Hippocampal formation (tissue), 2 donors: ENCODE measurements around the gene ERMARD.

Experiments used
- DNase-seq, 2 donors: peaks; one replicate each; lab custom pipeline; 2025; lab: John Stamatoyannopoulos, UW

Gene ERMARD

GRCh38 chr6:169751242-169752073 lies at the start of gene ERMARD, which contains the start of gene DYNLT2:
ERMARD (plus strand) TSS chr6:169751622; CDS start chr6:169751658, 36 bp downstream.
DYNLT2 (minus strand) TSS chr6:169751572; CDS start chr6:169751458, 114 bp downstream.
- DNase-seq: peak; percentile 82 to 92

DNA sequence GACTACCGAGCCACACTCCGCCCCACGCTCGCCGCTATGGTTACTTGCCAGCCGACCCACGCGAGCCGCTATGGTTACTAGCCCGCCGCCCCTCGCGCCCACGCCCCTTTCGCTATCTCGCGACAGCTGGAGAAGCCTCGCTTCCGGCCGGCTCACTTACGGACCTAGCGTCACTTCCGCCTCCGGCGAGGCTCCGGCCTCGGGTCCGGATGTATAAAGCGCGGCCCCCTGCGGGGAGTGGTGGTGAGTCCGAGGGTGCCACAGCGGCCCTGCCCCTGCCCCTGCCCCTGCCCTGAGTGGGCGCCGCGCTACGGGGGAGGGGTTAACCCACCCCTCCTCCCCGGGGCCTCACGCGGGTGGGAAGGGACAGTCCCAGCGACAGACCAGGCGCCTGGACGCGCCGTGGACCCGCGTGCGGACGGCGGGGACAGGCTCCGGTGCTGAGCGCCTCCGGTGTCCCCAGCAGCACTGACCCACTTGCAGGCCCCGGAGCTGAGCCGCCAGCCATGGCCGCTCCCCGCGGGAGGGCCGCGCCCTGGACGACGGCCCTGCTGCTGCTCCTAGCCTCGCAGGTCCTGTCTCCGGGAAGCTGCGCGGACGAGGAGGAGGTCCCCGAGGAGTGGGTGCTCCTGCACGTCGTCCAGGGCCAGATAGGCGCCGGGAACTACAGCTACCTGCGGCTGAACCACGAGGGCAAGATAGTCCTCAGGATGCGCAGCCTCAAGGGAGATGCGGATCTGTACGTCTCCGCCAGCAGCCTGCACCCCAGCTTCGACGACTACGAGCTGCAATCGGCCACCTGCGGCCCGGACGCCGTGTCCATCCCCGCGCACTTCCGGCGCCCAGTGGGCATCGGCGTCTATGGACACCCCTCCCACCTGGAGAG lies 49.2 kb upstream of the ERMARD start, which contains the start of the genes C6orf120 and WDR27:
TSS of gene C6orf120 (plus strand) at position 173 of the 886 bp plus-strand sequence. CDS start at position 507, 334 bp downstream.
TSS of gene WDR27 (minus strand) at position 76 of the 886 bp plus-strand sequence. CDS start 13,024 bp downstream, outside the sequence.
- DNase-seq: peak; percentile 80 to 87

- no peak for DNase-seq
Observed at GRCh38 chr6:169702840-169703246, 48.6 kb upstream of the ERMARD start.

GRCh38 chr6:169707772-169708171 lies 43.6 kb upstream of the ERMARD start:
- DNase-seq: no peak

DNA sequence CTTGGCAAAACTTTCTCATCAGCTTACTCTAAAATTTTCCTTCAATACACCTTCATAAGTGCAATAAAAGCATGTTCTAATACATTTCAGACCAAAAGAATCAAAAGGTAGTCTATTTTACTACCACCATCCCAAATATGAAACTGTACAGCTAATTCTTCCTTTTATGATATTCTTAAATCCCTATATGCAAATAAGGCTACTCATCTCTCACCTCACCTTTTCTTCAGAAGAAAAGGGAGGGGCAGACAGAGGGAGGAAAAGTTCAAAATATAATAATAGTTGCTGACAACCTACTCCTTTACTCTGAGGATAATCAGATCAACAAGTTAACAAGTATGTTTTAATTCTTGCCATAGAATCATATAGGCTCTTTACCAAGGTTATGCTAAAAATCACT lies 42.1 kb upstream of the ERMARD start:
- no peak for DNase-seq

DNA sequence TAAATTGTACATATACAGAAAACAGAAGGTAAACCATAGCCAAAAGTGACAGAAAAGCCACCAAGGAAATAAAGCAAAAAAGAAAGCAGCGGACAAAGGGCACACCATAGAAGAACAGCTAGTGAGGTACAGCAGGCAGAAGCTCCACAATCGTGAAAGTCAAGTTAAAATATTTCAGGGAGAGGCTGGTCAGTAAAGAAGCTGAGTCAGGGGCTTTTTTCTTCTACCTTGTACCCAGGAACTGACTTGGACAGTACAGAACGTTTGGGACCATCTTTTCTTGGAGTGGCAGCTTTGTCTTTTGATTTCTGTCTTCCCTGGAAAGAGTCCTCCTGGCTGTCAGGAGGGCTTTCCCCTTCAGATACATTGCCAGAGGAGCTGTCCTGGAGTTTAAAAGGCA lies 41.4 kb upstream of the ERMARD start:
- no peak for DNase-seq

DNA sequence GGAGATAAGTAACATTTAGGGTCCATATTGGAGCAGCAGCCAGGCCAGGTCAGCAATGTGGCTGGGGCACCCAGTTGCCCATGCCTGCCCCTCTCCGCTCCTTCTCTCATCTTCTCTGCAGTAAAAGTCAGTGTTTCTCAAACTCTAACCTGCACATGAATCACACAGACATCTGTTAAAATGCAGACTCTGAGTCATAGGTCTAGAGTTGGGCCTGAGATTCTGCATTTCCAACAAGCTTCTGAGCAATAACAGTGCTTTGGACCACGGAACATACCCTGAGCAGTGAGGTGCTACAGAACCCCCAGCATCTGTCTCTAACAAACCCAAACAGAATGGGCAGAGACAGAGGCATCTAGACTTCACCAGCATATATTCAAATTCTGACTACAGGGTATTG lies 37.2 kb upstream of the ERMARD start:
- no peak for DNase-seq

- no peak for DNase-seq
Observed at GRCh38 chr6:169714595-169714994, 36.8 kb upstream of the ERMARD start.

GRCh38 chr6:169719117-169719516 lies 32.3 kb upstream of the ERMARD start:
- no peak for DNase-seq

DNA sequence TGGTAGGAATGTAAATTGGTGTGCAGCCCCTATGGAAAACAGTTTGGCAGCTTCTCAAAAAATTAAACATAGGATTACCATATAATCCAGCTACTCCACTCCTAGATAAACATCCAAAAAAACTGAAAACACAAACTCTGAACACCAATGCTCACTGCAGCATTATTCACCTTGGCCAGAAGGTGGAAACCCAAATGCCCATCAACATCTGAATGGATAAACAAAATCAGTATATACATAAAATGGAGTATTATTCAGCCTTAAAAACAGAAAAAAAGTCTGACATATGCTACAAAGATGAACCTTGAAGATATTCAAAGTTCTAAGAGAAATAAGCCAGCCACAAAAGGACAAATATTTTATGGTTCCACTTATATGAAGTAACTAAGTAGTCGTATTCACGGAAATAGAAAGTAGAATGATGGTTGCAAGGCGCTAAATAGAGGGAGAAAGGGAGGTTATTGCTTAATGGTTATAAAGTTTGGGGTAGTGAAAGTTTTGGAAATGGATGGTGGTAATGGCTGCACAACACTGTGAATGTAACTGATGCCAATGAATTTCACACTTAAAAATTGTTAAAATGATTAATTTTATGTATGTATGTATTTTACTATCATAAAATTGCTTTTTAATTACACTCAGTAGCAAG lies 31.1 kb upstream of the ERMARD start:
- DNase-seq: no peak

DNA sequence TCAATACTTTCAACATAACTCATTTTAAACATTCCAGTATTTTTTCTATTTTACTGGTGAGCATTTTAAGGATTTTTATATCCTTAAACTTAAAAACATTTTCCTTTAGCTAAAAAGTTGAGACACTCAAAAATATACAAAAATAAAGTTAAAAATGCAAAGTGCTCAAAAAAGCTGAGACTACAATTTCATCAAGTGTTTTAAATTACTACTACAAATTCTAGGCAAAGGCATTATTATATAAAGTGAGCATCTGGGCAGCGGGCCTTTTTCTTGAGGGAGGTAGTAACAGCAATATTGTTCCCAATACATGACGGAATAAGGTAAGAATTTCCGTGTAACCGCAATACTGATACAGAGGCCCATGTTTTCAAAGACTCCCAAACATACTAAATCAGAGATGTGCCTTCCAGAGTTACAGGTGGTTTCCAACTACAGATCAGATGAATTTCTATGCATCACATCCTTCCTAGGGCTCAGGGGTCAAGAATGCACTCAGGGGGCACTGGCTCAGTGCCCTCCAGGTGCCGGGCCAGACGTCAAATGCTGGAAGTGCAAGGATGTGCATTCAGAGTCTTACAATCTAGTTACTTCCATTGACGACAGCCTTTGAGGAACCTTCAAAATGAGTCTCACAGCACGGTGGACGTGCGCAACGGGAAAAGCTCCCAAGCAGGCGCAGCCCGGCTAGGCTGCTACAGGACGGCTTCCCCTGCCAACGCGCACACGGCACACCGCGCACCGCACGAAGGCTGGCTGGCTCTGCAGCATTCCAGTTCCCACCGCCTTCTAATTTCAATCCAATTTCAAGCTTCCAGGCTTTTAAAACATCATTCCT lies 28.8 kb upstream of the ERMARD start:
- DNase-seq: peak in 1 of 2 donors; percentile 27

DNA sequence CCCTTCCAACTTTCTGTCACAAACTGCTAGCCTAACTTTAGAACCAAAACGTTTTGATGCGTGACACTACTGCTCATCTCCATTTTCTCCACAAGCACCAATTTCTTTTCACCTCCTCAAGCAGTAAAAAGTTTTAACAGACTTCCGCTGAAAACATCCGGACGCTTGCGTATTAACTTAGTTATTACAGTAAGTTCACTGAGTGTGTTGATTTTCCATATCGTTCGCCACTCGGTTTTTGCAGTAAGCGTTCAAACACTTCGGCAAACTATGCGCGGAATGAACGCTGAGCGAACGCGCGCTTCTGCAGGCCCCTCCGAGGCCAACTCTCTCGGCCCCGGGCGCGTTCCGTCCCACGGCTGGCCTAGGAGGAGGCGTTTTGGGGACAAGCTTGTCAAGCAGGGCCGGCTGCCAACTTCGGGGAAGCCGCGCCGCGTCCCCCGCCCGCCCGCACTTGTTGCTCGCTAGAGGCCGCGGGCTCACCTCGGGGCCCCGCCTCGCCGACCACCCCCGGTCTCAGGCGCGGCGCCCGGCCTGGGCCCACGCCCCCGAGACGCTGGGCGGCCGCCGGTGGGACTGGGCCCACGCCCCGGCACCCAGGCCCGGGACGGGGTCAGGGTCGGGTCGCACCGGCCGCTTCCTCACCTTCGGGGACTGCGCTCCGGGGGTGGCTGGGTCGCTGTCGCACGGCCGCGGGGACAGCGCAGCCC lies 28.1 kb upstream of the ERMARD start:
- peak; percentile 51 to 67 for DNase-seq

DNA sequence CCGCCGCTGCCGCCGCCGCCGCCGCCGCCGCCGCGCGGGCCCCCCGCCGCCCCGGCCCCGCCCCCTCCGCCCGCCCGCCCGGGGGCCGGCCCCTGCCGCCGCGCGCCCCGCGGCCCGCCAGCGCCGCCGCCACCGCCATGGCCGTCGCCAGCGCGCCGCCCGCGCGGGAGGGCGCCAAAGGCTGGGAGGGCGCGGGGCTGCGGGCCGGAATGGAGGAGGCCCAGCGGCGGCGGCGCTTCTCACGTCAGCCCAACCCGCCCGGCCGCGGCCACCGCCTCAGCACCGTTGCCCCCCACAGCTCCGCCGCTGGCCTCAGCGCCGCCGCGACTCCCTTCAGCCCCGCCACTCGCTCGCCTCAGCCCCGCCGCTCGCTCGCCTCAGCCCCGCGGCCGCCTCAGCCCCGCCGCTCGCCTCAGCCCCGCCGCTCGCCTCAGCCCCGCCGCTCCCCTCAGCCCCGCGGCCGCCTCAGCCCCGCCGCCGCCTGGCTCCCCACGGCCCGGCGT lies 27.4 kb upstream of the ERMARD start:
- peak in 1 of 2 donors; percentile 10 for DNase-seq

DNA sequence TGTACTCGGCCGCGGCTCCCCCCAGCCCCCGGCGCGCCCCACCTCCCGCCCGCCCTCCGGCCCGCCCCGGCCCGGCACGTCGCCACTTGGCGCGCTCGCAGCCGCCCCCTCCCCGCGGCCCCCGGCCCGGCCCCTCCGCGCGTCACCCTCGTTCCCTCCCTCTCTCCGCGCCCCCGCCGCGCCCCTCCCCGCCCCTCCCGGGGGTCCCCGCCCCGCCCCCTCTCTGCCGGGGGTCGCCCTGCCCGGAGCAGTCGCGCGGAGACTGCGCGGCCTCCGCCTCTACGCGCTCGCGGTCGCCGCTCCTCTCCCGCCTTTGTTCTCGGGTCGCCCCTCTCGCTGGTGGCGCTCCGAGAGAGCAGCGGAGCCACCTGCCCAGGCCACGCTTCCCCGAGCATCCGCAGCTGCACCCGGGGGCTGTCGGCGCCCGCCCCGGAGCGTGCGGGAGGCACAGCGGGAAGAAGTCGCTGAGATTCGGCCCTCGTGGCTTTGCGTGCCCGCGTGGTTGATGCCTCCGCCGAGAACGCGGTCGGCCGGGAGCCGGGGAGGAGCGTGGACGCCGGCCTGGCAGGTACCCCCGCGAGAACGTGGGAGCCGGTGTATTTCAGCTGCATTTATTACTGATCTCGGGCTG lies 26.8 kb upstream of the ERMARD start, which contains the start of gene PHF10:
TSS of gene PHF10 (minus strand) at position 7 of the 631 bp plus-strand sequence. CDS start 569 bp downstream, outside the sequence.
- peak; percentile 15 to 73 for DNase-seq

- DNase-seq: peak; percentile 44 to 63
Observed at GRCh38 chr6:169725125-169726048, 26.0 kb upstream of the ERMARD start.

DNA sequence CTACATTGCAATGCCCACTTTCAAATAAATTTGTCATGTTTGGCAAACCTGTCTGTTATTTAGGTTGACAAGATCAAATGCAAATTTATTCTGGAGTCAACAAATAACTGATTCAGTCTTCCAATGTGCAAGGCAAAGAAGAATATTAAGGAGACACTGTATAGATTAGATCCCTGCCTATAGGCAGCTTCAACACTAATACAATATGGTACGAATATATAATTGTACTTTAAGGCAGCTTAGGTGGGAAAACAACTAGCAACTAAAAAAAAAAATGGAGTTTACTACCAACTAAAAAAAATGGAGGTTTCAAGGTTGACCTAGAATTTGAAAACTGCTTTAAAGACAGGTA lies 25.4 kb upstream of the ERMARD start:
- no peak for DNase-seq

DNA sequence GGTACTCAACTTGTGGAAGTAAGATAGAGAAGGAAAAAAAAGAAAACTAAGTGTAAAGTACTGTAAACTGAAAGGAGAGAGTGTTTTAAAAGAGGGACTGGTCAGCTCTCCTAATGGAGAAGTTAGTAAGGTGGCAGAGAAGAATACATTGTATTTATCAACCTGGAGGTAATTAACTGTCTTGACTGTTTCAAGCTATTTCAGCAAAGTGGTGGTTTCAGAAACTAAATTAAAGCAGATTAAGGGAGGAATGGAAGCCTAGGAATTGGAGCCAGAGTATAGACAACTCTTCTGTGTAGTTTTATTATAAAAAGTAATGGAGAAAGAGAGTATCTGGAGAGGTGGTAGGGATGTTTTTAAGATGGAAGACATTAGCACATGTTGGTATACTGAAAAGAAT lies 24.5 kb upstream of the ERMARD start:
- no peak for DNase-seq

DNA sequence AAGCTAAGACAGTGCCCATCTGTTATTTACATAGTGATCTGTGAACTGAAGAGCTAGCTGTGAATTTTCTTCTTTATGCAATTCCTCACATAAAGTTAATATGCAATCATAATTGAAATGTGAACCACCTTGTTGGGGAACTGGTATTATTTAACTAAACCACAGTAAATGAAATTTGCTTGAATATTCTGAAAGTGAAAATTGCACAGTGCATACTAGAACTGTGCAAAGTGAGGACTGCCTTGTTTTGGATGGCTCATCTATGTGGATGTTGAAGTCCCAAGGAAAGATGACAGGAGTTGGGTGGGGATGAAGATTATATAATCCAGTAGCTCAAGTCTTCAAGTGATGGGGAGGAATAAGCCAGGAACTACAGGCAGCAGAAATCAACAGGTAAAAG lies 21.5 kb upstream of the ERMARD start:
- DNase-seq: no peak
